AG04449 (cell line): Measurements from ENCODE around the gene UFC1.

ENCODE experiments used
- CTCF ChIA-PET: fragments of 350-600 bp; formaldehyde crosslinking; extraction: SDS; loops from one replicate; lab custom pipeline; 2021; ENCODE audit warnings: antibody characterized with exemption; lab: Yijun Ruan, JAX
- POLR2A ChIA-PET: fragments of 400-600, 350-600 bp; formaldehyde crosslinking; extraction: SDS; loops from one replicate; lab custom pipeline; 2020; ENCODE audit warnings: antibody characterized with exemption, inconsistent platforms; lab: Yijun Ruan, JAX
- DNase-seq: peaks from one replicate; pipeline ENCODE4 v3.0.0-alpha.2; 2010; ENCODE audit warnings: low read depth, low spot score
- H3K4me3 ChIP-seq: 2 replicates; pipeline ENCODE4 v1.5.1; 2011; ENCODE audit warnings: low read depth, mild to moderate bottlenecking, control low read depth, low read length
- CTCF ChIP-seq: IDR thresholded peaks from one replicate; pipeline ENCODE4 v1.5.1; 2011; ENCODE audit warnings: mild to moderate bottlenecking, moderate library complexity, low read length, control low read depth, inconsistent platforms; ENCODE audit not compliant: insufficient read depth; ENCODE audit errors: missing control alignments

UFC1 gene

GRCh38 chr1:161158316-161159010 lies 4.7 kb downstream of the UFC1 start:
- ChIA-PET CTCF (interaction anchor here (2.4 to 2.9 kb wide), 3 partner anchors 8 to 25 kb away, joined by 9 to 17 read pairs (median 10); partner anchors contain the start of genes DEDD and PPOX), POLR2A (interaction anchor here (1.4 kb wide), 1 partner anchor 8 kb away, joined by 4 read pairs; the partner anchor contains the start of gene PPOX)
- peak overlapping the region; percentile 90 for H3K4me3 ChIP-seq
- no peak for TF ChIP-seq CTCF
- DNase-seq, result no peak

GRCh38 chr1:161159087-161159912 lies 5.5 kb downstream of the UFC1 start, which contains the start of gene USP21:
Gene USP21 (plus strand): TSS chr1:161159500. CDS start chr1:161160641, 1,141 bp downstream.
- DNase-seq, result no peak
- CTCF ChIA-PET, result interaction anchor here (2.4 to 2.7 kb wide), 2 partner anchors 21 to 26 kb away, joined by 9 to 10 read pairs; partner anchors contain the start of gene DEDD
- H3K4me3 ChIP-seq, result peak within 1 kb of the TSS; percentile 90
- TF ChIP-seq CTCF, result peak; percentile 38
- POLR2A ChIA-PET, result interaction anchor here (1.0 kb wide), 1 partner anchor 39 kb away, joined by 3 read pairs; the partner anchor contains the start of gene ADAMTS4

- no peak for DNase-seq
- ChIA-PET POLR2A (interaction anchor here (1.0 kb wide), 1 partner anchor 39 kb away, joined by 3 read pairs; the partner anchor contains the start of gene ADAMTS4), CTCF (interaction anchor here (2.7 kb wide), 1 partner anchor 26 kb away, joined by 9 read pairs; the partner anchor contains the start of gene DEDD)
- TF ChIP-seq CTCF, result no peak
- peak overlapping the region; percentile 90 for H3K4me3 ChIP-seq
These were observed 6.1 kb downstream of the UFC1 start for GRCh38 chr1:161159913-161160243.

GRCh38 chr1:161160671-161161145 lies 6.9 kb downstream of the UFC1 start:
- ChIA-PET CTCF (interaction anchor here (1.0 to 1.2 kb wide), 2 partner anchors 10 to 63 kb away, joined by 3 to 4 read pairs; partner anchors contain the start of gene KLHDC9), POLR2A (interaction anchor here (1.0 kb wide), 1 partner anchor 38 kb away, joined by 3 read pairs; the partner anchor contains the start of gene ADAMTS4)
- no peak for TF ChIP-seq CTCF
- DNase-seq, result no peak
- H3K4me3 ChIP-seq, result no peak overlapping the region

- no peak for DNase-seq
- no peak overlapping the region for H3K4me3 ChIP-seq
- ChIA-PET POLR2A (no interaction called here), CTCF (interaction anchor here (0.8 to 1.3 kb wide), 6 partner anchors 10 to 64 kb away, joined by 3 to 4 read pairs (median 3); partner anchors contain the start of gene KLHDC9)
- TF ChIP-seq CTCF, result no peak
These were observed 7.9 kb downstream of the UFC1 start for GRCh38 chr1:161161652-161162051.
